ENCODE results near the gene DHRSX.
"Not testable (repeated sequence)": the region's sequence is repeated elsewhere in the genome, so short reads cannot be mapped to it uniquely, and the experiment has no call there.

Gene DHRSX, protein sequence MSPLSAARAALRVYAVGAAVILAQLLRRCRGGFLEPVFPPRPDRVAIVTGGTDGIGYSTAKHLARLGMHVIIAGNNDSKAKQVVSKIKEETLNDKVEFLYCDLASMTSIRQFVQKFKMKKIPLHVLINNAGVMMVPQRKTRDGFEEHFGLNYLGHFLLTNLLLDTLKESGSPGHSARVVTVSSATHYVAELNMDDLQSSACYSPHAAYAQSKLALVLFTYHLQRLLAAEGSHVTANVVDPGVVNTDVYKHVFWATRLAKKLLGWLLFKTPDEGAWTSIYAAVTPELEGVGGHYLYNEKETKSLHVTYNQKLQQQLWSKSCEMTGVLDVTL

DNA sequence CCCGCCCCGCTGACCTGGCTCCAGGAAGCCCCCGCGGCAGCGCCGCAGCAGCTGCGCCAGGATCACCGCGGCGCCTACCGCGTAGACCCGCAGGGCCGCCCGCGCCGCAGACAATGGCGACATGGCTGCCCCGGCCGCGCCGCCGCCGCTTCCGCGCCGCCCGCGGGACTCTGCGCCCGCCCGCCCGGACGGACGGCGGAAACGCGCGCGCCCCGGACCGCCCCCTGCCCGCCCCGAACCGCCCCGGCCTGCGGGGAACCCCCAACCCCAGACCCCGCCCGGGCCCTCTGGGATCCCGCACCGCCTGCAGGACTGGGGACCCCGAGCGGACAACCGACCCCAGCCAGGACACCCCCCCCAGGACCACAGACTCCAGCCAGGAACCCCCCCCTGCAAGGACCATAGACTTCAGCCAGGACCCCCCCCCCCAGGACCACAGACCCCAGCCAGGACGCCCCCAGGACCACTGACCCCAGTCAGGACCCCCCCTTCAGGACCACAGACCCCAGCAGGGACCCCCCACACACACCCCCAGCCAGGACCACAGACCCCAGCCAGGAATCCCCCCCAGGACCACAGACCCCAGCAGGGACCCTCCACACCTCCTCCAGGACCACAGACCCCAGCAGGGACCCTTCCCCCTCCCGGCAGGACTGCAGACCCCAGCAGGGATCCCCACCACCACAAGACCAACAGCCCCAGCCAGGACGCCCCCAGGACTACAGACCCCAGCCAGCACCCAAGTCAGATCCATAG lies at the start of gene DHRSX, which contains the start of gene ZBED1:
Gene DHRSX, minus strand, starts transcription at position 174 of the 756 bp plus-strand sequence. Its CDS starts 51 bp downstream, at position 123.
Gene ZBED1, minus strand, starts transcription at position 174 of the 756 bp plus-strand sequence. CDS start 10,257 bp downstream, outside the sequence.
- in situ Hi-C loops (cut with MboI; ENCODE audit: low sequenced_read_pairs) = no loop called here

DNA sequence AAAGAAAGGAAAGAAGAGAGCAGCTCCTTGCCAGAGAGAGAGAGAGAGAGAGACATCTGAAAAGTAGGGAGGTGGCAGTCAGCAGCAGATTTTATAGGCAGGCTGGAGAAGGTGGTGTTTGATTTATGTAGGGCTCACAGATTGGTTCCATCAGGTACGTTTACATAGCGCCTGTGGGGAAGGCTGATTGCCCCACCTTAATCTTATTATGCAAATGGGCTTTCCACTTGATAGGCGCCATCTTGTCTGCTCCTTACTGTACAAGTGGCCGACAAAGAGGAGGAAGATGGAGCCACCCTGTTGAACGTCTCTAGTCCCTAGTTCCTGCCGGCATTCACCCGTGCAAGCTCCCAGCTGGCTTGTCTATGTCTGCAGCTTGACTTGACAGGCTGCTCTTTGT lies 49.1 kb upstream of the DHRSX start:
- in situ Hi-C loops (cut with MboI; ENCODE audit: low sequenced_read_pairs) = no loop called here

DNA sequence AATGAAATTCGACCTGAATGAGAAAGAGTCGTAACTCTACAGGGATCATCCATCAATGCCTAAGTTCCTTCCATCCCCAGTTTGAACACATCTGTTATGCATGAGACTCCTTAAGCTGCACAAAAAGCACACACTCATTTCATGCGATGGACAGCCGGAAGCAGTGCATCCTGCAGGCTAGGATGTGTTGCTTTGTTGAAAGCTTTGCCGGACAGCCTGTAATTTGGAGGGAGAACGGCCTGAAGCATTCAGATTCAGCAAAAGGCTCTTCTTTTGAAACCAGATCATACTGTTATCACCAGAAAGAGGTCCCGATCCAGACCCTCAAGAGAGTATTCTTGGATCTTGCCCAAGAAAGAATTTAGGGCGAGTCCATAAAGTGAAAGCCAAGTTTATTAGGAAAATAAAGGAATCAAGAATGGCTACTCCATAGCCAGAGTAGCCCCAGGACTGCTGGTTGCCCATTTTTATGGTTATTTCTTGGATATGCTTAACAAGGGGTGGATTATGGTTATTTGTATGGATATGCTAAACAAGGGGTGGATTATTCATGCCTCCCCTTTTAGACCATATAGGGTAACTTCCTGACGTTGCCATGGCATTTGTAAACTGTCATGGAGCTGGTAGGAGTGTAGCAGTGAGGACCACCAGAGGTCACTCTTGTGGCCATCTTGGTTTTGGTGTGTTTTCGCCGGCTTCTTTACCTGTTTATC lies 48.1 kb upstream of the DHRSX start:
- in situ Hi-C loops (cut with MboI; ENCODE audit: low sequenced_read_pairs) = no loop called here

DNA sequence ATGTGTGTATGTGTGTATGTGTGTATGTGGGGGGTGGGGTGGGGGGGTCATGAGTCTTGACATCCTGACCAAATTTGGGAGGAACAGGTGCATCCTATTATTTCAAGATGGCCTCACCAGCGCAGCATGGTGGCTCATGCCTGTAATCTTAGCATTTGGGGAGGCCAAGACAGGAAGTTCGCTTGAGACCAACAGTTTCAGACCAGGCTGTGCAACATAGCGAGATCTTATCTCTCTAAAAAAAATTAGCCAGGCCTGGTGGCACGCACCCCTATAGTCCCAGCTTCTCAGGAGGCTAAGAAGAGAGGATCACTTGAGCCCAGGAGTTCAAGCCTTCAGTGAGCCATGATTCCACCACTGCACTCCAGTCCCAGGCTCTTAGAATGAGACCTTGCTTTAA lies 47.0 kb upstream of the DHRSX start:
- in situ Hi-C loops (cut with MboI; ENCODE audit: low sequenced_read_pairs) = no loop called here

DNA sequence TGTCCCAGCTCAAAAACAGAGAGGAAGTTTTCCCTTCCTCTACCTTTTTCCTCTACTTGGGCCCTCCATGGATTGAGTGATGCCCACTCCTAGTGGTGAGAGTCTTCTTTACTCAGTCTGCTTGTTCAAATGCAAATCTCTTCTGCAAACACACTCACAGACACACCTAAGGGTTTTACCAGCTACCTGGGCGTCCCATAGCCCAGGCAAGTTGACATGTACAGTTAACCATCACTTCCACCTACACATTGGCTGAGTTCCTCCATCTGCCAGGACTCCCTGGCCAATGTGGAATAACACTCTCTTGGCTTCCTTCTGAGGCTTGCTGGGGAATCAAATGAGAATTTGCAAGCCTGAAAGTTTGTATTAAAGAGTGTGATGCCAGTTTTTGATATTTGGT lies 45.7 kb upstream of the DHRSX start:
- in situ Hi-C loops (cut with MboI; ENCODE audit: low sequenced_read_pairs) = no loop called here

DNA sequence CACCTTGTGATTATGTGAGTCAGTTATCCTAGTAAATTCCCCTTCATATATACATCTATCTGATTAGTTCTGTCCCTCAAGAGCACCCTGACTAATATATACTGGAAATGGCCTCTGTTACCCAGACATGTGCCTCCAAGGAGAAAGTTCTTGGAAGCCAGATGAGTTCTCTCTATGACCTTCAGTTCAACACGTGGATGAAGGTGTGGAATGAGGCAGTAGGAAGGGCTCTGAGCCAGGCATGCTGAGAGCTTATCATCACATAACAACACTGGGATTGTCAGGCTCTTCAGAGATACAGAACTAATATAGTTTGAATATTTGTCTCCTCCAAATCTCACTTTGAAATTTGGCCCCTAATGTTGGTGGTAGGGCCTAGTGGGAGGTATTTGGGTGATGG lies 44.4 kb upstream of the DHRSX start:
- in situ Hi-C loops (cut with MboI; ENCODE audit: low sequenced_read_pairs) = no loop called here

DNA sequence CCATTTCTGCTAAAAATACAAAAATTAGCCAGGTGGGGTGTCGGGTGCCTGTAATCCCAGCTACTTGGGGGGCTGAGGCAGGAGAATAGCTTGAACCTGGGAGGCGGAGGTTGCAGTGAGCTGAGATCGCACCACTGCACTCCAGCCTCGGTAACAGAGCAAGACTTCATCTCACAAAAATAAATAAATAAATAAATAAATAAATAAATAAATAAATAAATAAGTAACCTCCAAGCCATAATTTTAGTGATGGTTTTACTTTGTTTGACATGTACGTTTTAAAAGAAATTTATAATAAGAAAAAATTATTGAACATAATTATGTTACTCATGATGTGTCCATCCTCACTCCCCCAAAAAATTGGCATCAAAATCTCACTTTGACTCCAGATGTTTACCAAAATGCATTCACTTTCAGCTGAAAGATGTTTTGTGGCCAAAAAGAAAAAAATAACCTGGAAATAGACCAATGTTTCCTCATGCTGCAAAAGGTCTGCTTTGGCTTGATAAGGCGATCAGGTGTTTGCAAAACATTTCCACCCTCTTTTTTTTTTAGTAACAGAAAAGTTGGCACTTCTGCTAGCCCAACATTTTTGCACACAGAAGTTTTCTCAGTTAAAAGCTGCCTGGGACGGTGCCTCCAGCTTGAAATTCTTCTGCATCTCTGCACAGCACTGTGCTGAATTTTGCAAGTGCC lies 42.2 kb upstream of the DHRSX start:
- in situ Hi-C loops (cut with MboI; ENCODE audit: low sequenced_read_pairs) = no loop called here

DNA sequence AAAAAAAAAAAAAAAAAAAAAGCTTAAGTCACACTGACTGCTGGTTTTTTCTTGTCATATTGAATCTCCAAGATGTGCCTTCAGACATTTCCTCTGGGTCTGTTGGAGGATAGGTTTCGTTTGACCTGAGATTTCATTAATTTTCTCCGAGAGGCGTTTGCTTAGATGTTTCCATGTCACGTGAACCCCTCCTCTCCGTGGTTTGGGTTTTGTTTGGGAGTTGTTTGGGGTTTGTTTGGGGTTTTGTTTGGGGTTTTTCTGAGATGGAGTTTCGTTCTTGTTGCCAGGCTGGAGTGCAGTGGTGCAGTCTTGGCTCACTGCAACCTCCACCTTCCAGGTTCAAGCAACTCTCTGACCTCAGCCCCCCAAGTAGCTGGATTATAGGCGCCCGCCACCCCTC lies 40.8 kb upstream of the DHRSX start:
- in situ Hi-C loops (cut with MboI; ENCODE audit: low sequenced_read_pairs) = no loop called here

DNA sequence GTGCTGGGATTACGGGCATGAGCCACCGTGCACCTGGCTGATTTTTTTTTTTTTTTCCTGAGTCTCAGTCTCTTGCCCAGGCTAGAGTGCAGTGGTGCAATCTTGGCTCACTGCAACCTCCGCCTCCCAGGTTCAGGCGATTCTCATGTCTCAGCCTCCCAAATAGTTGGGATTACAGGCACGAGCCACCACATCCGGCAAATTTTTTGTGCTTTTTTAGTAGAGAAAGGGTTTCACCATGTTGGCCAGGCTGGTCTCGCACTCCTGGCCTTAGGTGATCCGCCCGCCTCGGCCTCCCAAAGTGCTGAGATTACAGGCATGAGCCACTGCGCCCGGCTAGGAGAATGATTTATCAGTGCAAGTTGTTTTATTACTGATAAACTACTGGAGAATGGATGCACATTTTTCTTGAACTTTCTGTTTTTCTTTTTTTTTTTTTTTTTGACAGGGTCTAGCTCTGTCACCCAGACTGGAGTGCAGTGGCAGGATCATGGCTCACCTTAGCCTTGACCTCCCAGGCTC lies 39.7 kb upstream of the DHRSX start:
- in situ Hi-C loops (cut with MboI; ENCODE audit: low sequenced_read_pairs) = no loop called here

DNA sequence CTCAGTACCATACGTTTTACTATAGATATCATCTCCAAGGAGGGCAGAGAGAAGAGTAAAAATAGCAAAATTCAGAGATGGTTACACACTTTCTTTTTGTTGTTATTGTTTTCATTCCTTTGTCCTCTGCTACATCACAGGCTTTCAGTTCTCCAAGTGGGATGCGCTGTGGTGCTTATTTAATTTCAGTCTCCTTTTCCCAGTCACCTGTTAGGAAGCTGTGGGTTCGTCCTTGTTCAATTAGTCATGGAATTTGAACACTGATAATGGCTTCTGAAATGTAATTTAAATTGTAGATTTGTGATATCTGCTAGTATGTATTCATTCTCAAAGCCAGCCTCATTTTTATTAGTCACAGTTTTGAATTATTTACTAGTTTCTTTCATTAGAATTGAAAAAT lies 38.8 kb upstream of the DHRSX start:
- in situ Hi-C loops (cut with MboI; ENCODE audit: low sequenced_read_pairs) = no loop called here

DNA sequence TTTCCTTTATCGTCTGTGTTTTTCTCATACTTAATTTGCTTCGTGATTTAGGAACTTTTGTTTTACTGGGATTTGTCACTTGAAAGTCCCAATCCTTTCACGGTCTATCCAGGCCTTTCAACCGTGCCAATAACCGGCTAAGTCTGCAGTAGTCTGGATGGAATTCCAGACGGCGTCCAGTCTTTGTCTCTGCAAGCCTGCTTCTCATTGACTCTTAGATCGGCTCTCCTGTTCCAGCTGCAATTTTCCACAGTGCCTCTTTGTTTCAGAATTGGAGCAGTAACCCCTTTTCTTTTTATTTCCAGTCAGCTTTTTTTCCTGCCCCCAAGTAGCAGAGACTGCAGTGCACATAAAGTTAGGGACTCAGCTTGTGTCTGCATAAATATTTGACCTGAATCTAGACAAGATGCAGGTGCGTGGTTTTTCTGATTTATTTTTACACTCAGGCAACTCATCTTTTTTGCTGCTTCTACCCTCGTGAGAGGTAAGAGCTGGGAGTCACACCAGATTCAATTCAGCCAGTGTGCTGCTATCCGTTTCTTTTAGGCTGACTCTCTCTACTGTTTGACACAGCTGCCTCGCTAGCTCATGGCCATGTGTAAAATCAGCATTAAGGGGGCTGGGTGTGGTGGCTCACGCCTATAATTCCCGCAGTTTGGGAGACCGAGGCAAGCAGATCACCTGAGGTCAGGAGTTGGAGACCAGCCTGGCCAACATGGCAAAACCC lies 37.4 kb upstream of the DHRSX start:
- in situ Hi-C loops (cut with MboI; ENCODE audit: low sequenced_read_pairs) = no loop called here

DNA sequence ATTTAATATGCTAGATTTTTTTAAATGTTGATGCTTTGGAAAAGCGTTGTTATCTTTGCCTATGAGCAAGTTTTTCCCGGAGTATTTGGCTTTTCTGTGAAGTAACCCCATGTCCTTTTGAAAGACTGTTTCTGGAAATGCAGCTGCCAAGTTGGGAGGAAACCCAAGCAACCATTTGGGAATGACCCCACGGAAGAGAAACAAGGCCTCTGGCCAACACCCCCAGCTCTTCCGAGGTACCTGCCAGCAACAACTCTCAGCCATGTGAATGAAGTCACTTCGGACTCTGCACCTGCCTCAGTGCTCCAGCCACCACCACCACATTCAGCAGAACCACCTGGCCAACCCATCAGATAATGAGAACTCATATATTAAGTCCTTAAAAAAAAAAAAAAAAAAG lies 36.2 kb upstream of the DHRSX start:
- in situ Hi-C loops (cut with MboI; ENCODE audit: low sequenced_read_pairs) = no loop called here

DNA sequence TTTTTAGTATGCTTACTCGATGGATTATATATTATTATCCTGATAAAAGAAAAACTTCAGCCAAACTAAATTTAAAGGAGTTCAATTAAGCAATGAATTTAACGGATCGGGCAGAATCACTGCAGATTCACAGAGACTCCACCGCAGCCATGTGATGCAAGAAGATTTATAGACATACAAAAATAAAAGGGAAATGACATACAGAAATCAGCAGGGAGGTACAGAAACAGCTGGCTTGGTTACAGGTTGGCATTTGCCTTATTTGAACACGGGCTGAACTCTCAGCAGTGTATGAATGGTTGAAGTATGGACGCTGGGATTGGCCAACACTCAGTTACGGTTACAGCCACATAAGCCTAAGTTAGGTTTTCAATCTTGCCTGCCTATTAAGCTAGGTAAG lies 35.4 kb upstream of the DHRSX start:
- in situ Hi-C loops (cut with MboI; ENCODE audit: low sequenced_read_pairs) = no loop called here

DNA sequence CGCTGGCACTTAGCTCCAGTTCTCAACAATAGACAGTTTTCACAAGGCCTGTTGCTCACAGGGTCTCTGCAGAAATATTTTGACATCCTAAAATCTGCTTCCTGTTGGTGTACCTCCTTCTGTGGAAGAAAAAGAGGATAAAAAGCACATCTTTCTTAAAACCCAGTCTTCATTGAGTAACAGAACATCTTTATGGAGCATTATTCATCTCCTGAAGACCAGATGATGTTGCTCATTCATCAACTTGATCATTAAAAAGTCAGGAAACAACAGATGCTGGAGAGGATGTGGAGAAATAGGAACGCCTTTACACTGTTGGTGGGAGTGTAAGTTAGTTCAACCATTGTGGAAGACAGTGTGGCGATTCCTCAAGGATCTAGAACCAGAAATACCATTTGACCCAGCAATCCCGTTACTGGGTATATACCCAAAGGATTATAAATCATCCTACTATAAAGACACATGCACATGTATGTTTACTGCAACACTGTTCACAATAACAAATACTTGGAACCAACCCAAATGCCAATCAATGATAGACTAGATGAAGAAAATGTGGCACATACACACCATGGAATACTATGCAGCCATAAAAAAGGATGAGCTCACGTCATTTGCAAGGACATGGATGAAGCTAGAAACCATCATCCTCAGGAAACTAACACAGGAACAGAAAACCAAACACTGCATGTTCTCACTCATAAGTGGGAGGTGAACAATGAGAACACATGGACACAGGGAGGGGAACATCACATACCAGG lies 33.7 kb upstream of the DHRSX start:
- in situ Hi-C loops (cut with MboI; ENCODE audit: low sequenced_read_pairs) = not testable (repeated sequence)

DNA sequence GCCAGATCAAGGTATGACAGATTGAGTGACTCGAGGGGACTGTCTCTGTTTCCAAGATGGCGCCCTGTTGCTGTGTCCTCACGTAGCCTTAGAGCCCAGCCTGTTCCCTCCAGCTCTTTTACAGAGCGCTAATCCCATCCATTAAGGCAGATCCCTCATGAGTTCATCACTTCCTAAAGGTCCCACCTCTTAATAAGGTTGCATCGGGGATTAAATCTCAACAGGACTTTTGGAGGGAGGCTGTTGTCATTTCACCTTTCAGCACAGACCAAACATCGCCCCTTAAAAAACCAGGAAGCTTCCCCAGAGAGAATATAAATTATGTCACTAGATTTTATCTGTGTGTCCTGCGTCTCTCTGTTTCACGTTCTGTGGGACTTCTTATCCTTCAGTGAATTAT lies 32.6 kb upstream of the DHRSX start:
- in situ Hi-C loops (cut with MboI; ENCODE audit: low sequenced_read_pairs) = no loop called here

DNA sequence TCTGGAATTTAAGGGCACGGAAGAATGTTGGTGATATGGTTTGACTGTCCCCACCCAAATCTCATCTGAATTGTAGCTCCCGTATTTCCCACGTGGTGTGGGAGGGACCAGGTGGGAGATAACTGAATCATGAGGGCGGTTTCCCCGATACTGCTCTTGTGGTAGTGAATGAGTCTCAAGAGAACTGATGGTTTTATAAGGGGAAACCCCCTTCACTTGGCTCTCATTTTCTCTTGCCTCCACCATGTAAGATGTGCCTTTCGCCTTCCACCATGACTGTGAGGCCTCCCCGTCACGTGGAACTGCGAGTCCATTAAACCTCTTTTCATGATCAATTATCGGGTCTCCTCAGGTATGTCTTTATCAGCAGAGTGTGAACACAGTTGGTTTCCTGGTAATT lies 25.6 kb upstream of the DHRSX start:
- in situ Hi-C loops (cut with MboI; ENCODE audit: low sequenced_read_pairs) = no loop called here

DNA sequence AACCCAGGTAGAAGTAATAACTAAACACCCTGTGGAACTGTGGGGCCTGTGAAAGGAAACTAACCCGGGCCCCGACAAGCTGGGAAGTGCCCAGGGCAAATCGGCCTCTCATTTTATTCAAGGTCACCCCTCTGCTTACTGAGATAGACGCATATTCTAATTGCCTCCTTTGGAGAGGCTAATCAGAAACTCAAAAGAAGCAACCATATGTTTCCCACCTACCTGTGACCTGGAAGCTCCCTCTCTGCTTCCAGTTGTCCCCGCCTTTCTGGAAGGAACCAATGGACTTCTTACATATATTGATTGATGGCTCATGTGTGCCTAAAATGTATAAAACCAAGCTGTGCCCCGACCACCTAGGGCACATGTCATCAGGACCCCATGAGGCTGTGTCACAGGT lies 23.1 kb upstream of the DHRSX start:
- in situ Hi-C loops (cut with MboI; ENCODE audit: low sequenced_read_pairs) = no loop called here

DNA sequence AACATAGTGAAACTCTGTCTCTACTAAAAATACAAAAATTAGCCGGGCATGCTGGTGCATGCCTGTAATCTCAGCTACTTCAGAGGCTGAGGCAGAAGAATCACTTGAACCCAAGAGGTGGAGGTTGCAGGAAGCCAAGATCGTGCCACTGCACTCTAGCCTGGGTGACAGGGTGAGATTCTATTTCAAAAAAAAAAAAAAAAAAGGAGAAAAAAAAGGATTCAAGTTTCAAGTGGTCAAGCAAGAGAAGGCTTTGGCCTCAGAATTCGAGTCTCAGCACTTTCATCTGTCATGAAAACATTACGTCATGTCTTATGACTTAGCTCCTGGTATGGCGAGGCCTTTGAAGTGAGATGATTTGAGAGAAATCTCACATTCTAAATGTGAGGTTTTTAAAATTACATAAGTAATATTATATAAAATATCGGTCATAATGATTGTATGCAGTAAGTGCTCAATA lies 21.2 kb upstream of the DHRSX start:
- in situ Hi-C loops (cut with MboI; ENCODE audit: low sequenced_read_pairs) = no loop called here
